SU-DHL-6 (cell line): Measurements from ENCODE around the gene TSHZ3.

Source experiments
- H2AFZ ChIP-seq: fragments of 200-600 bp; sonication (generic); 2 replicates; pipeline ENCODE4 v1.6.1; 2014; ENCODE audit warnings: low read depth, mild to moderate bottlenecking, moderate library complexity, mixed read lengths, antibody characterized with exemption, low read length; ENCODE audit not compliant: severe bottlenecking
- H3F3A ChIP-seq: fragments of 200-600 bp; shearing (Covaris generic); 2 replicates; pipeline ENCODE4 v1.6.0; 2016; ENCODE audit warnings: antibody characterized with exemption, mild to moderate bottlenecking; ENCODE audit not compliant: insufficient read depth
- H3K27ac ChIP-seq: fragments of 200-600 bp; sonication (generic); 2 replicates; pipeline ENCODE4 v1.5.1; 2016; ENCODE audit warnings: low read depth, mild to moderate bottlenecking, low read length, moderate library complexity, mixed read lengths
- H3K27me3 ChIP-seq: fragments of 200-600 bp; sonication (generic), shearing (Covaris generic); 2 replicates; pipeline ENCODE4 v1.6.0; 2014; ENCODE audit warnings: mild to moderate bottlenecking, low read length
- H3K36me3 ChIP-seq: fragments of 200-600 bp; sonication (generic); 2 replicates; pipeline ENCODE4 v1.6.1; 2014; ENCODE audit warnings: mild to moderate bottlenecking, low read length, mixed read lengths
- H3K4me2 ChIP-seq: fragments of 300-600, 200-600 bp; shearing (Covaris generic), sonication (generic); 2 replicates; pipeline ENCODE4 v1.6.0; 2014; ENCODE audit warnings: low read length, low read depth, mild to moderate bottlenecking; ENCODE audit not compliant: poor library complexity, severe bottlenecking
- H3K4me3 ChIP-seq: fragments of 200-600 bp; sonication (generic); 2 replicates; pipeline ENCODE4 v1.5.1; 2014; ENCODE audit warnings: antibody characterized with exemption, low read length, mild to moderate bottlenecking, mixed read lengths; ENCODE audit not compliant: insufficient read depth, poor library complexity, severe bottlenecking
- H3K79me2 ChIP-seq: fragments of 200-600 bp; sonication (generic); 2 replicates; pipeline ENCODE4 v1.6.1; 2014; ENCODE audit warnings: mild to moderate bottlenecking, low read length, moderate library complexity; ENCODE audit not compliant: insufficient read depth
- H3K9ac ChIP-seq: fragments of 200-600 bp; sonication (generic); 2 replicates; pipeline ENCODE4 v1.7.0; 2014; ENCODE audit warnings: mild to moderate bottlenecking, low read length
- H3K9me2 ChIP-seq: fragments of 200-600 bp; sonication (generic); replicated peaks from 2 replicates; pipeline ENCODE4 v1.6.1; 2014; ENCODE audit warnings: low read length; ENCODE audit not compliant: insufficient read depth
- H3K9me3 ChIP-seq: fragments of 200-600 bp; sonication (generic); 2 replicates; pipeline ENCODE4 v1.6.1; 2014; ENCODE audit warnings: low read length, mixed read lengths; ENCODE audit not compliant: insufficient read depth
- H4K20me1 ChIP-seq: fragments of 200-600 bp; sonication (generic); 2 replicates; pipeline ENCODE4 v1.6.1; 2014; ENCODE audit warnings: low read depth, mild to moderate bottlenecking, antibody characterized with exemption, low read length, moderate library complexity, mixed read lengths
- CTCF ChIP-seq: fragments of 200-600 bp; sonication (generic); IDR thresholded peaks from one replicate; pipeline ENCODE4 v1.5.1; 2017; ENCODE audit warnings: antibody characterized with exemption, mild to moderate bottlenecking, low read length, moderate library complexity; ENCODE audit not compliant: insufficient read depth, poor library complexity, severe bottlenecking
- EZH2phosphoT487 ChIP-seq: fragments of 200-600 bp; sonication (generic), shearing (Covaris generic); conservative IDR thresholded peaks from 2 replicates; pipeline ENCODE4 v1.6.1; 2018; ENCODE audit warnings: mild to moderate bottlenecking, antibody characterized with exemption, low read length, moderate library complexity, mixed read lengths

Gene TSHZ3

GRCh38 chr19:31314156-31314555 is 35.1 kb downstream of the TSHZ3 start:
- no peak overlapping the region for H2AFZ ChIP-seq
- H4K20me1 ChIP-seq, result no peaks in the 10 kb centered on the region
- H3F3A ChIP-seq, result no peaks in the 10 kb centered on the region
- H3K4me2 ChIP-seq, result no peak overlapping the region
- H3K4me3 ChIP-seq, result no peak overlapping the region
- no peak overlapping the region for H3K9ac ChIP-seq
- H3K27me3 ChIP-seq, result no peaks in the 10 kb centered on the region
- no peak for TF ChIP-seq EZH2phosphoT487
- no peak for TF ChIP-seq CTCF
- H3K79me2 ChIP-seq, result no peaks in the 10 kb centered on the region
- H3K36me3 ChIP-seq, result no peaks in the 10 kb centered on the region
- H3K27ac ChIP-seq, result no peak overlapping the region
- H3K9me2 ChIP-seq, result no peaks in the 10 kb centered on the region
- H3K9me3 ChIP-seq, result no peaks in the 10 kb centered on the region

- Histone ChIP-seq H3K36me3 (no peaks in the 10 kb centered on the region), H3K9me3 (no peaks in the 10 kb centered on the region), H2AFZ (no peak overlapping the region), H3F3A (no peaks in the 10 kb centered on the region), H4K20me1 (no peaks in the 10 kb centered on the region), H3K79me2 (no peaks in the 10 kb centered on the region), H3K9ac (no peak overlapping the region), H3K9me2 (no peaks in the 10 kb centered on the region), H3K27ac (no peak overlapping the region), H3K4me3 (no peak overlapping the region), H3K27me3 (no peaks in the 10 kb centered on the region), H3K4me2 (no peak overlapping the region)
- no peak for TF ChIP-seq CTCF
- no peak for TF ChIP-seq EZH2phosphoT487
Observed at GRCh38 chr19:31313291-31314030, 35.8 kb downstream of the TSHZ3 start.

GRCh38 chr19:31312677-31313244 is 36.5 kb downstream of the TSHZ3 start:
- no peak overlapping the region for H3K9ac ChIP-seq
- H3K27me3 ChIP-seq, result no peaks in the 10 kb centered on the region
- no peaks in the 10 kb centered on the region for H3K36me3 ChIP-seq
- H3K4me2 ChIP-seq, result no peak overlapping the region
- no peak overlapping the region for H3K27ac ChIP-seq
- H3K79me2 ChIP-seq, result no peaks in the 10 kb centered on the region
- H3K9me2 ChIP-seq, result no peaks in the 10 kb centered on the region
- H4K20me1 ChIP-seq, result no peaks in the 10 kb centered on the region
- no peaks in the 10 kb centered on the region for H3K9me3 ChIP-seq
- no peak overlapping the region for H3K4me3 ChIP-seq
- H2AFZ ChIP-seq, result no peak overlapping the region
- H3F3A ChIP-seq, result no peaks in the 10 kb centered on the region
- TF ChIP-seq CTCF, result no peak
- no peak for TF ChIP-seq EZH2phosphoT487
